DND-41 (cell line): Measurements from ENCODE around the gene ZNF236.
A peak's percentile ranks its signal among the peaks of the same experiment; 100 is the strongest.

Source experiments
- ATAC-seq: fragments of 200-7000 bp; cut with Tn5 transposase; 3 replicates; pipeline ENCODE4 v1.9.1; 2021; ENCODE audit warnings: low read depth; ENCODE audit not compliant: insufficient read depth
- DNase-seq: peaks from one replicate; pipeline ENCODE4 v3.0.0-alpha.2; 2020
- H2AFZ ChIP-seq: 2 replicates; pipeline ENCODE4 v1.6.0; 2012; ENCODE audit warnings: low read depth, low read length
- H3K27ac ChIP-seq: 2 replicates; pipeline ENCODE4 v1.5.1; 2012; ENCODE audit warnings: low read length, inconsistent platforms
- H3K27me3 ChIP-seq: fragments of 200-600 bp; sonication (generic); 2 replicates; pipeline ENCODE4 v1.6.0; 2012; ENCODE audit warnings: low read length, mild to moderate bottlenecking, inconsistent platforms; ENCODE audit not compliant: insufficient read depth, poor library complexity
- H3K36me3 ChIP-seq: 2 replicates; pipeline ENCODE4 v1.5.1; 2012; ENCODE audit warnings: low read length, inconsistent platforms; ENCODE audit not compliant: insufficient read depth
- H3K4me1 ChIP-seq: 2 replicates; pipeline ENCODE4 v1.5.1; 2012; ENCODE audit warnings: mild to moderate bottlenecking, low read length; ENCODE audit not compliant: insufficient read depth
- H3K4me2 ChIP-seq: 2 replicates; pipeline ENCODE4 v1.6.0; 2012; ENCODE audit warnings: mild to moderate bottlenecking, moderate library complexity, low read length, inconsistent platforms; ENCODE audit not compliant: insufficient read depth
- H3K4me3 ChIP-seq, 2 experiments: fragments of 200-600 bp in 1 of 2; shearing (Covaris generic) in 1 of 2; 2 replicates each; pipeline ENCODE4 v1.5.1; 2012 to 2016; ENCODE audit warnings: inconsistent platforms in 2 of 2, low read length in 2 of 2, mild to moderate bottlenecking in 2 of 2, low read depth in 1 of 2, moderate library complexity in 1 of 2
- H3K79me2 ChIP-seq: 2 replicates; pipeline ENCODE4 v1.6.0; 2012; ENCODE audit warnings: low read length, inconsistent platforms; ENCODE audit not compliant: insufficient read depth
- H3K9ac ChIP-seq: 2 replicates; pipeline ENCODE4 v1.6.0; 2012; ENCODE audit warnings: low read depth, mild to moderate bottlenecking, inconsistent platforms, low read length, moderate library complexity
- H3K9me3 ChIP-seq: 2 replicates; pipeline ENCODE4 v1.5.1; 2012; ENCODE audit warnings: low read length, moderate library complexity, mild to moderate bottlenecking, inconsistent platforms; ENCODE audit not compliant: insufficient read depth, severe bottlenecking
- H4K20me1 ChIP-seq: 2 replicates; pipeline ENCODE4 v1.6.0; 2012; ENCODE audit warnings: low read length; ENCODE audit not compliant: insufficient read depth
- CTCF ChIP-seq: IDR thresholded peaks from 2 replicates; pipeline ENCODE4 v1.5.1; 2012; ENCODE audit warnings: borderline replicate concordance, low read length, moderate library complexity, mild to moderate bottlenecking; ENCODE audit not compliant: poor library complexity, severe bottlenecking; ENCODE audit errors: extremely low read depth
- EZH2 ChIP-seq: IDR thresholded peaks from 3 replicates; pipeline ENCODE4 v1.6.1; 2012; ENCODE audit warnings: borderline replicate concordance, low read depth, mild to moderate bottlenecking, moderate library complexity, low read length, inconsistent platforms; ENCODE audit not compliant: severe bottlenecking

Gene ZNF236

GRCh38 chr18:76823161-76823538 is 793 bp downstream of the ZNF236 start:
- H3K27me3 ChIP-seq: no peaks in the 10 kb centered on the region
- ATAC-seq: no peak

GRCh38 chr18:76823587-76824011 is 1.2 kb downstream of the ZNF236 start:
- H3K27me3 ChIP-seq: no peaks in the 10 kb centered on the region
- 0 out of 2 replicates have a peak, but pooled peaks cover 6% of the 10 kb centered on the region for H4K20me1 ChIP-seq
- H2AFZ ChIP-seq: peak overlapping the region; percentile 89; the same call in 1 of the 2 replicates
- DNase-seq: no peak
- H3K27ac ChIP-seq: peak overlapping the region; percentile 93
- H3K4me2 ChIP-seq: peak overlapping the region; percentile 97
- peaks cover 53% of the 10 kb centered on the region for H3K4me1 ChIP-seq
- ATAC-seq: no peak
- peak overlapping the region; percentile 99 for H3K9ac ChIP-seq
- H3K4me3 ChIP-seq: peak overlapping the region; percentile 69 to 96; a peak in 3 of 4 replicates
- TF ChIP-seq CTCF (peak; percentile 16), EZH2 (no peak)
- peaks cover 10% of the 10 kb centered on the region for H3K36me3 ChIP-seq
- H3K79me2 ChIP-seq: peaks cover 93% of the 10 kb centered on the region
- no peaks in the 10 kb centered on the region for H3K9me3 ChIP-seq

More at GRCh38 chr18:76823161-76823538, 793 bp downstream of the ZNF236 start:
- Histone ChIP-seq H4K20me1 (0 out of 2 replicates have a peak, but pooled peaks cover 3% of the 10 kb centered on the region), H3K4me1 (peaks cover 53% of the 10 kb centered on the region), H3K36me3 (peaks cover 14% of the 10 kb centered on the region), H3K9ac (peak overlapping the region; percentile 99), H2AFZ (peak overlapping the region; percentile 89), H3K4me3 (peak overlapping the region; percentile 69 to 96; a peak in 3 of 4 replicates), H3K4me2 (peak overlapping the region; percentile 97), H3K27ac (peak overlapping the region; percentile 93), H3K9me3 (no peaks in the 10 kb centered on the region), H3K79me2 (peaks cover 93% of the 10 kb centered on the region)
- peak; percentile 29 for DNase-seq
- TF ChIP-seq EZH2 (no peak), CTCF (no peak)

- no peaks in the 10 kb centered on the region for H3K27me3 ChIP-seq
- DNase-seq (no peak), ATAC-seq (no peak)
- H4K20me1 ChIP-seq: 0 out of 2 replicates have a peak, but pooled peaks cover 7% of the 10 kb centered on the region
- H3K4me1 ChIP-seq: peaks cover 48% of the 10 kb centered on the region
- TF ChIP-seq CTCF (no peak), EZH2 (no peak)
- no peaks in the 10 kb centered on the region for H3K9me3 ChIP-seq
- peak overlapping the region; percentile 42; the same call in 1 of the 2 replicates for H3K27ac ChIP-seq
- peak overlapping the region; percentile 97; the same call in 1 of the 2 replicates for H3K4me2 ChIP-seq
- peak overlapping the region; percentile 99; the same call in 1 of the 2 replicates for H3K9ac ChIP-seq
- no peak overlapping the region for H2AFZ ChIP-seq
- peaks cover 10% of the 10 kb centered on the region for H3K36me3 ChIP-seq
- H3K79me2 ChIP-seq: peaks cover 93% of the 10 kb centered on the region
- peak overlapping the region in 1 of 2 experiments; percentile 96; a peak in 2 of 4 replicates for H3K4me3 ChIP-seq
These were observed 1.9 kb downstream of the ZNF236 start for GRCh38 chr18:76824145-76824676.

- H3K4me2 ChIP-seq: peak overlapping the region; percentile 97; the same call in 1 of the 2 replicates
- H3K9ac ChIP-seq: 0 out of 2 replicates have a peak overlapping the region, but pooled peaks have one; percentile 99
- peaks cover 7% of the 10 kb centered on the region; the same call in 1 of the 2 replicates for H4K20me1 ChIP-seq
- TF ChIP-seq EZH2: no peak
- TF ChIP-seq CTCF: no peak
- no peak for ATAC-seq
- H3K27me3 ChIP-seq: no peaks in the 10 kb centered on the region
- H3K27ac ChIP-seq: peak overlapping the region; percentile 20; the same call in 1 of the 2 replicates
- no peak overlapping the region for H2AFZ ChIP-seq
- peaks cover 42% of the 10 kb centered on the region for H3K4me1 ChIP-seq
- peaks cover 92% of the 10 kb centered on the region for H3K79me2 ChIP-seq
- peaks cover 10% of the 10 kb centered on the region for H3K36me3 ChIP-seq
- no peak for DNase-seq
- no peak overlapping the region for H3K4me3 ChIP-seq
- H3K9me3 ChIP-seq: no peaks in the 10 kb centered on the region
These were observed 2.4 kb downstream of the ZNF236 start for GRCh38 chr18:76824754-76825153.
